ENCODE measurements around the gene CNPY2.
"Not testable (repeated sequence)": the region's sequence is repeated elsewhere in the genome, so short reads cannot be mapped to it uniquely, and the experiment has no call there.

Gene CNPY2

GRCh38 chr12:56333679-56334489, 18.1 kb upstream of the CNPY2 start, which contains the start of gene PAN2:
Gene PAN2, minus strand, starts transcription at chr12:56334000. Its CDS starts 906 bp downstream, at chr12:56333094.
- DNase-seq (ENCODE audit: low read depth), result peak; percentile 69

- no peak for DNase-seq (ENCODE audit: low read depth)
These were observed 17.4 kb upstream of the CNPY2 start for GRCh38 chr12:56333197-56333678.

GRCh38 chr12:56332512-56333196, 16.9 kb upstream of the CNPY2 start:
- no peak for DNase-seq (ENCODE audit: low read depth)

- no peak for DNase-seq (ENCODE audit: low read depth)
These were observed 15.2 kb upstream of the CNPY2 start for GRCh38 chr12:56330936-56331490.

- no peak for DNase-seq (ENCODE audit: low read depth)
These were observed 10.7 kb upstream of the CNPY2 start for GRCh38 chr12:56326533-56326932.

GRCh38 chr12:56326126-56326525, 10.3 kb upstream of the CNPY2 start:
- DNase-seq (ENCODE audit: low read depth), result no peak

- no peak for DNase-seq (ENCODE audit: low read depth)
These were observed 8.4 kb upstream of the CNPY2 start for GRCh38 chr12:56324206-56324605.

GRCh38 chr12:56321610-56322009, 5.8 kb upstream of the CNPY2 start:
- DNase-seq (ENCODE audit: low read depth), result not testable (repeated sequence)

- DNase-seq (ENCODE audit: low read depth), result no peak
These were observed 5.2 kb upstream of the CNPY2 start for GRCh38 chr12:56321027-56321426.

- DNase-seq (ENCODE audit: low read depth), result no peak
These were observed 1.9 kb upstream of the CNPY2 start for GRCh38 chr12:56317675-56318074.

GRCh38 chr12:56315249-56315621, 553 bp downstream of the CNPY2 start:
- no peak for DNase-seq (ENCODE audit: low read depth)

GRCh38 chr12:56311003-56311402, 4.8 kb downstream of the CNPY2 start:
- no peak for DNase-seq (ENCODE audit: low read depth)

- DNase-seq (ENCODE audit: low read depth), result no peak
These were observed 7.1 kb downstream of the CNPY2 start for GRCh38 chr12:56308714-56309113.

GRCh38 chr12:56307221-56307965, 8.4 kb downstream of the CNPY2 start:
- DNase-seq (ENCODE audit: low read depth), result no peak

GRCh38 chr12:56304872-56305590, 10.8 kb downstream of the CNPY2 start:
- no peak for DNase-seq (ENCODE audit: low read depth)

- DNase-seq (ENCODE audit: low read depth), result no peak
These were observed 11.5 kb downstream of the CNPY2 start for GRCh38 chr12:56304276-56304675.

- no peak for DNase-seq (ENCODE audit: low read depth)
These were observed 14.9 kb downstream of the CNPY2 start for GRCh38 chr12:56300644-56301464.

- peak; percentile 87 for DNase-seq (ENCODE audit: low read depth)
These were observed 15.7 kb downstream of the CNPY2 start, which contains the start of gene CS for GRCh38 chr12:56299853-56300643. Gene CS, minus strand, starts transcription at chr12:56300330. Its CDS starts 129 bp downstream, at chr12:56300201.

GRCh38 chr12:56299308-56299852, 16.4 kb downstream of the CNPY2 start:
- no peak for DNase-seq (ENCODE audit: low read depth)
